ENCODE results near the gene GRIN3A. TPM values are rescaled to one million over a fixed set of nuclear protein-coding genes. Genes with fewer than 3 reads are reported as not detected.

The GRIN3A gene
- total and polyA plus RNA-seq, 2 of the 4 experiments (the other 2 are of a cell fraction) = not detected

GRCh38 chr9:101635473-101635872 is 103.0 kb downstream of the GRIN3A start:
- Histone ChIP-seq H3K23ac (ENCODE audit: low read depth, low read length) (no peak overlapping the region), H3K9ac (ENCODE audit: low read depth, low read length) (no peak overlapping the region), H3K36me3 (ENCODE audit: control insufficient read depth, insufficient read depth, low read length) (no peaks in the 10 kb centered on the region), H3K18ac (ENCODE audit: low read depth, low read length) (no peak overlapping the region), H3K56ac (ENCODE audit: extremely low read depth, insufficient read depth, low read length) (no peak overlapping the region), H3K4ac (ENCODE audit: low read depth, low read length) (no peak overlapping the region), H3K27me3 (ENCODE audit: control insufficient read depth, insufficient read depth, low read length) (no peaks in the 10 kb centered on the region), H2AK5ac (ENCODE audit: low read depth, low read length) (no peak overlapping the region), H2BK5ac (ENCODE audit: low read depth, low read length, poor library complexity, severe bottlenecking) (no peak overlapping the region), H2BK120ac (ENCODE audit: low read depth, low read length) (no peak overlapping the region), H3K27ac (ENCODE audit: insufficient read depth, low read length) (no peak overlapping the region), H3K4me1 (ENCODE audit: control insufficient read depth, insufficient read depth, low read length) (no peaks in the 10 kb centered on the region), H4K91ac (ENCODE audit: insufficient read depth, low read depth, low read length) (no peak overlapping the region), H4K8ac (ENCODE audit: low read depth in 2 of 2, low read length in 2 of 2) (no peak overlapping the region), H2BK20ac (ENCODE audit: low read depth, low read length) (no peak overlapping the region), H4K5ac (ENCODE audit: low read depth, low read length) (no peak overlapping the region), H3K79me1 (ENCODE audit: low read depth in 1 of 2, low read length in 2 of 2) (no peaks in the 10 kb centered on the region), H2AK9ac (replicated peaks; ENCODE audit: low read depth, low read length, poor library complexity) (no peak overlapping the region), H3K4me2 (ENCODE audit: low read depth, low read length) (no peak overlapping the region), H3K14ac (replicated peaks; ENCODE audit: low read depth, low read length) (no peak overlapping the region), H2BK15ac (ENCODE audit: low read depth, low read length) (no peak overlapping the region), H3K4me3 (ENCODE audit: insufficient read depth, low read depth, low read length) (no peak overlapping the region), H2AFZ (replicated peaks; ENCODE audit: low read length, poor library complexity) (no peak overlapping the region), H3K9me1 (ENCODE audit: insufficient read depth, low read length) (no peaks in the 10 kb centered on the region), H3K9me3 (ENCODE audit: control insufficient read depth, insufficient read depth, low read length) (no peaks in the 10 kb centered on the region), H4K20me1 (ENCODE audit: insufficient read depth, low read length) (no peaks in the 10 kb centered on the region)
- ChIA-PET POLR2A (ENCODE audit: unreplicated experiment) (no interaction called here), CTCF (no interaction called here)
- no TSS peak for BruUV-seq (replicated peaks)
- TF ChIP-seq SMC3 (IDR thresholded peaks at IDR 0.05; ENCODE audit: low read depth, low read length) (no peak), CTCF (conservative IDR thresholded peaks at IDR 0.05; ENCODE audit: low read depth, low read length) (no peak), USF2 (IDR thresholded peaks at IDR 0.05; ENCODE audit: low read depth, low read length) (no peak), NFE2L2 (IDR thresholded peaks at IDR 0.05; ENCODE audit: low read depth, low read length) (no peak), CHD1 (IDR thresholded peaks at IDR 0.05; ENCODE audit: low read depth, low read length) (no peak)
- TF ChIP-seq, protein P1, sequence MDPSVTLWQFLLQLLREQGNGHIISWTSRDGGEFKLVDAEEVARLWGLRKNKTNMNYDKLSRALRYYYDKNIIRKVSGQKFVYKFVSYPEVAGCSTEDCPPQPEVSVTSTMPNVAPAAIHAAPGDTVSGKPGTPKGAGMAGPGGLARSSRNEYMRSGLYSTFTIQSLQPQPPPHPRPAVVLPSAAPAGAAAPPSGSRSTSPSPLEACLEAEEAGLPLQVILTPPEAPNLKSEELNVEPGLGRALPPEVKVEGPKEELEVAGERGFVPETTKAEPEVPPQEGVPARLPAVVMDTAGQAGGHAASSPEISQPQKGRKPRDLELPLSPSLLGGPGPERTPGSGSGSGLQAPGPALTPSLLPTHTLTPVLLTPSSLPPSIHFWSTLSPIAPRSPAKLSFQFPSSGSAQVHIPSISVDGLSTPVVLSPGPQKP (IDR thresholded peaks at IDR 0.05; ENCODE audit: borderline replicate concordance, low read depth, low read length) = no peak
- dilution Hi-C loops (cut with HindIII; ENCODE audit: low sequenced_read_pairs, unreplicated experiment) = no loop called here
- in situ Hi-C loops (cut with MboI; ENCODE audit: low sequenced_read_pairs) = no loop called here
- intact Hi-C loops (cut with micrococcal nuclease) = no loop called here
- no CpG with 5 or more reads among the region's 1 CpG for WGBS, 2 experiments (ENCODE audit: extremely low coverage in 2 of 2, insufficient read length in 1 of 2)
- ATAC-seq (ENCODE audit: low read depth) = no peak
- no peak for DNase-seq
